AG10803 (cell line): ENCODE results near the gene CRY2.
"Not testable (repeated sequence)": the region's sequence is repeated elsewhere in the genome, so short reads cannot be mapped to it uniquely, and the experiment has no call there.

Experiments used
- DNase-seq: peaks from one replicate; pipeline ENCODE4 v3.0.0; 2010; ENCODE audit warnings: low read depth
- H3K4me3 ChIP-seq: 2 replicates; pipeline ENCODE4 v1.5.1; 2011; ENCODE audit warnings: mild to moderate bottlenecking, low read length, control low read depth
- TF ChIP-seq, protein P1 (sequence below): conservative IDR thresholded peaks from 2 replicates; pipeline ENCODE4 v1.5.1; 2011; ENCODE audit warnings: mild to moderate bottlenecking, low read length, control low read depth, inconsistent platforms

CRY2 gene

GRCh38 chr11:45807792-45808238, 39.5 kb upstream of the CRY2 start:
- TF ChIP-seq, protein P1, sequence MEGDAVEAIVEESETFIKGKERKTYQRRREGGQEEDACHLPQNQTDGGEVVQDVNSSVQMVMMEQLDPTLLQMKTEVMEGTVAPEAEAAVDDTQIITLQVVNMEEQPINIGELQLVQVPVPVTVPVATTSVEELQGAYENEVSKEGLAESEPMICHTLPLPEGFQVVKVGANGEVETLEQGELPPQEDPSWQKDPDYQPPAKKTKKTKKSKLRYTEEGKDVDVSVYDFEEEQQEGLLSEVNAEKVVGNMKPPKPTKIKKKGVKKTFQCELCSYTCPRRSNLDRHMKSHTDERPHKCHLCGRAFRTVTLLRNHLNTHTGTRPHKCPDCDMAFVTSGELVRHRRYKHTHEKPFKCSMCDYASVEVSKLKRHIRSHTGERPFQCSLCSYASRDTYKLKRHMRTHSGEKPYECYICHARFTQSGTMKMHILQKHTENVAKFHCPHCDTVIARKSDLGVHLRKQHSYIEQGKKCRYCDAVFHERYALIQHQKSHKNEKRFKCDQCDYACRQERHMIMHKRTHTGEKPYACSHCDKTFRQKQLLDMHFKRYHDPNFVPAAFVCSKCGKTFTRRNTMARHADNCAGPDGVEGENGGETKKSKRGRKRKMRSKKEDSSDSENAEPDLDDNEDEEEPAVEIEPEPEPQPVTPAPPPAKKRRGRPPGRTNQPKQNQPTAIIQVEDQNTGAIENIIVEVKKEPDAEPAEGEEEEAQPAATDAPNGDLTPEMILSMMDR: no peak
- no peak for DNase-seq
- peak overlapping the region; percentile 90 for H3K4me3 ChIP-seq

DNA sequence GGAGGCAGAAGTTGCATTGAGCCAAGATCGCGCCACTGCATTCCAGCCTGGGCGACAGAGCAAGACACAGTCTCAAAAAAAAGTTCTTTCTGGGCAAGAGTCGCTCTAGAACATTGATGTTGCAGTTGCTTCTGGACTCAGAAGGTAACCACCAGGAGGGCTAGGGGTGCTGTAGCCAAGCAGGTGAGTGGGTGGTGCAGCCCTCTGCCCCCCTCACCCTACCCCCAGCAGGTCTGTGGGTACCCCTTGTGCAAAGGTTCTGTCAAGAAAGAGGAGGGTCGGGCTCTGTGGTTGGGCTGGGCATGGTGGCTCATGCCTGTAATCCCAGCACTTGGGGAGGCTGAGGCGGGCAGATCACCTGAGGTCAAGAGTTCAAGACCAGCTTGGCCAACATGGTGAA, 38.8 kb upstream of the CRY2 start:
- not testable (repeated sequence) for DNase-seq, H3K4me3 ChIP-seq

- no peak overlapping the region for H3K4me3 ChIP-seq
- TF ChIP-seq, protein P1: no peak
- no peak for DNase-seq
Measured at GRCh38 chr11:45809456-45810395, 37.5 kb upstream of the CRY2 start.

DNA sequence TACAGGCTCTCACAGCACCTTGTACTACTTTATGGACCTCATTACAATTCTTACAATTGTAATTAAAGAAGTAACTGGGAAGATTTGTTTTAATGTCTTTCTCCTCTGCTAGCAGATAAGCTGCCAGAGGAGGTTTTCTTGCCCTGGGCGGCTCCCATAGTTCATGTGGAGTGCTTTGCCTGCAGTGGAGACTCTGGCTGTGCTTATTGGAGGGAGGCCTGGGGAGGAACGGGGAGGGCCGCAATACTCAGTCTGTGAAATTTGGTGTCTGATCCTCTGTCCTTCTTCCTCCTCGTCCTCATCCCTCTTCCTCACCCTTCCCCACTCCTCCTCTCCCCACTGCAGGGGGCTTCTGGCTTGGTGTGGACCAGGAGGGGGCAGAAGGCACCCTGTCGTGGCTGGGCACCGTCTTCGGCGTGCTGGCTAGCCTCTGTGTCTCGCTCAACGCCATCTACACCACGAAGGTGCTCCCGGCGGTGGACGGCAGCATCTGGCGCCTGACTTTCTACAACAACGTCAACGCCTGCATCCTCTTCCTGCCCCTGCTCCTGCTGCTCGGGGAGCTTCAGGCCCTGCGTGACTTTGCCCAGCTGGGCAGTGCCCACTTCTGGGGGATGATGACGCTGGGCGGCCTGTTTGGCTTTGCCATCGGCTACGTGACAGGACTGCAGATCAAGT, 36.7 kb upstream of the CRY2 start:
- no peak for DNase-seq
- TF ChIP-seq, protein P1: no peak
- H3K4me3 ChIP-seq: no peak overlapping the region

DNA sequence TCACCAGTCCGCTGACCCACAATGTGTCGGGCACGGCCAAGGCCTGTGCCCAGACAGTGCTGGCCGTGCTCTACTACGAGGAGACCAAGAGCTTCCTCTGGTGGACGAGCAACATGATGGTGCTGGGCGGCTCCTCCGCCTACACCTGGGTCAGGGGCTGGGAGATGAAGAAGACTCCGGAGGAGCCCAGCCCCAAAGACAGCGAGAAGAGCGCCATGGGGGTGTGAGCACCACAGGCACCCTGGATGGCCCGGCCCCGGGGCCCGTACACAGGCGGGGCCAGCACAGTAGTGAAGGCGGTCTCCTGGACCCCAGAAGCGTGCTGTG, 36.2 kb upstream of the CRY2 start:
- H3K4me3 ChIP-seq: no peak overlapping the region
- TF ChIP-seq, protein P1: no peak
- DNase-seq: no peak

DNA sequence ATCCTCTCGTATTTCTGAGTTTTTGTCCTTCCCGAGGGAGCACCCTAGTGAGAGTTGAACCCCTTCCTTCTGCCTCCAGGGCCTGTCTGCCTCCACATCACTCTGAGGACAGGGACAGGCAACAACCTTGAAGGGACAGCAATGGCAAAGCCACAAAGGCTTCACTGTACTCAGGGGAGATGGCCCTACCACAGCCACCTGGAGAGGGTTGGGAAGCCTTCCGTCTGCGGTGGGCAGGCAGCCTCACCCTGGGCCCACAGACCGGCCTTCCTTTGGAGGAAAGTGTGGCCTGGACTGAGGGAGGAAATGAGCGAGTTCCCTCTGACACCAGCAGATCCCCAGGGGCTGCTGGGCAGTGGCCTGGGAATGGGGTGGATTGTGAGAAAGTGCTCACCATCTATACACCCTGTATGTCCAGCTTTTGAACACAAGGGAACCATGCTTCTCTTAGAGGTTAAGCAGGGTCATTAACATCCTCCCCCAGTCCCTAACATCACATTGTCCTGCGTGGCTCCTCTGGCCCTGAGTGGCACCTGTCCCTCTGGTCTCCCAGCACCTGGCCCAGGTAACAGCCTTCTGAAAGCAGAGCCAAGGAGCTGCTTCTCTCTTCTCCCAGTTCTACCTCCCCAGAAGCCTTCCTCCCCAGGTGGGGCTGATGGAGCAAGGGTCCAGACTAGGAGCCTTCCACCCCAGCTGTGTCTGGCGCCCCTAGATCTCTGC, 35.5 kb upstream of the CRY2 start:
- TF ChIP-seq, protein P1: no peak
- DNase-seq: no peak
- H3K4me3 ChIP-seq: no peak overlapping the region
